ENCODE results near the gene ZSCAN25. TPM values are rescaled to one million over a fixed set of nuclear protein-coding genes. Genes with fewer than 3 reads are reported as not detected.
A peak's percentile ranks its signal among the peaks of the same experiment; 100 is the strongest.

ZSCAN25 gene
- total RNA-seq, 1 experiment from 2014 or later = 5.3 TPM

DNA sequence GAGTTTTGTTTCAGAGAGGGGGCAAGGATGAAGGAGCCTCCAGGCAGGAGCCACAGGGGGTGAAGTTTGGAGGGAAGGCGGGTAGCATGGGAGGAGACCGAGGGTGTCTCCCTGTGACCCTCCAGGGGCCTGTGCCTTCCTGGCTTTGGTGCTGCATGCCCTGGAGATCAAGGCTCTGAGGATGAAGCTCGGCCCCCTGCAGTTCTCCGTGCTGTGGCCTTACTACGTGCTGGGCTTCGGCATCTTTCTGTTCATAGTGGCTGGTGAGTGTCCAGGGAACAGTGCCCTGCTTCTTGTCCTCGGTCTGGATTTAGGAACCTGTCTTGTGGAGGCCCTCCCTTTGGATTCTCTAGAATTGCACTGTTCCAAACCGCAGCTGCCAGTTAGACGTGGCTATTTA lies 9.2 kb upstream of the ZSCAN25 start:
- no peak for DNase-seq (ENCODE audit: low read depth)
- in situ Hi-C loops (cut with HindIII; ENCODE audit: low pct_unique_long_range_greater_than_20kb, low sequenced_read_pairs) = no loop called here

DNA sequence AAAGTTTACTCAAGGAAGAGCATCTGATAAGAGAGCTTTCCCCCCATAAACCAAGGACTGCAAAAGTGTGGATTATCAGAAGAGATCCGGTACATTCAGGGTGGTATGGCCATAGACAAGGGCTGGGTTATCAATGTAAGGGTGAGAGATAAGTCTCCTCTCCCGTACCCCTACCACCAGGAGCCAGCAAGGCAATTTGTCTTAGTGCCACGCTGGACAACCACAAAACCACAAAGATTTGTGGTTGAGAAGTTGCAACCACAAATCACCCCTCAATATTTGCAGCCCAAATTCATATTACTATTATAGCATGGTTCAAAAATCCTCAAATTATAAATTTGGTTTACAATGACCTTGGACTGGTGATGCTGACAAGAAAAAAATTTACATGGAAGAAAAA lies 2.3 kb upstream of the ZSCAN25 start:
- DNase-seq (ENCODE audit: low read depth) = no peak
- in situ Hi-C loops (cut with HindIII; ENCODE audit: low pct_unique_long_range_greater_than_20kb, low sequenced_read_pairs) = no loop called here

GRCh38 chr7:99615989-99616358 lies 772 bp upstream of the ZSCAN25 start:
- in situ Hi-C loops (cut with HindIII; ENCODE audit: low pct_unique_long_range_greater_than_20kb, low sequenced_read_pairs) = no loop called here

GRCh38 chr7:99617192-99617781 lies 541 bp downstream of the ZSCAN25 start:
- in situ Hi-C loops (cut with HindIII; ENCODE audit: low pct_unique_long_range_greater_than_20kb, low sequenced_read_pairs) = no loop called here
- no peak for DNase-seq (ENCODE audit: low read depth)

More at GRCh38 chr7:99615989-99616358, 772 bp upstream of the ZSCAN25 start:
- DNase-seq (ENCODE audit: low read depth) = no peak

- in situ Hi-C loops (cut with HindIII; ENCODE audit: low pct_unique_long_range_greater_than_20kb, low sequenced_read_pairs) = no loop called here
Observed at GRCh38 chr7:99618726-99619125, 2.0 kb downstream of the ZSCAN25 start.

GRCh38 chr7:99619571-99620130 lies 2.9 kb downstream of the ZSCAN25 start:
- no peak for DNase-seq (ENCODE audit: low read depth)
- in situ Hi-C loops (cut with HindIII; ENCODE audit: low pct_unique_long_range_greater_than_20kb, low sequenced_read_pairs) = no loop called here

More at GRCh38 chr7:99618726-99619125, 2.0 kb downstream of the ZSCAN25 start:
- DNase-seq (ENCODE audit: low read depth) = peak; percentile 17

- DNase-seq (ENCODE audit: low read depth) = no peak
- in situ Hi-C loops (cut with HindIII; ENCODE audit: low pct_unique_long_range_greater_than_20kb, low sequenced_read_pairs) = no loop called here
Observed at GRCh38 chr7:99621271-99621670, 4.5 kb downstream of the ZSCAN25 start.

DNA sequence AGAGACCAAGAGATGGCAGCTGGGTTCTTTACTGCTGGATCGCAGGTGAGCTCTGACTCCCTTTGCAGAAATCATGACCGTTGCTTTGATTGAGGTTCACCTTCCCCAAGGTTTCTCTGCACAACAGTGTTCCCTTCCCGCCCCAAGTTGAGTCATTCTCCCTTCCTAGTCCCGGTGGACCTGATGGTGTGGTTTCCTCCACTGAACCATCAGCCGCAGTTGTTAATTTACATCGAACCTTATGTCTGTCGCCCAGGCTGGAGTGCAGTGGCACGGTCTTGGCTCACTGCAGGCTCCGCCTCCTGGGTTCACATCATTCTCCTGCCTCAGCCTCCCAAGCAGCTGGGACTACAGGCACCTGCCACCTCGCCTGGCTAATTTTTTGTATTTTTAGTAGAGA lies 5.8 kb downstream of the ZSCAN25 start:
- in situ Hi-C loops (cut with HindIII; ENCODE audit: low pct_unique_long_range_greater_than_20kb, low sequenced_read_pairs) = no loop called here
- no peak for DNase-seq (ENCODE audit: low read depth)

GRCh38 chr7:99623091-99623693 lies 6.4 kb downstream of the ZSCAN25 start:
- DNase-seq (ENCODE audit: low read depth) = no peak
- in situ Hi-C loops (cut with HindIII; ENCODE audit: low pct_unique_long_range_greater_than_20kb, low sequenced_read_pairs) = no loop called here

GRCh38 chr7:99623702-99624447 lies 7.1 kb downstream of the ZSCAN25 start:
- in situ Hi-C loops (cut with HindIII; ENCODE audit: low pct_unique_long_range_greater_than_20kb, low sequenced_read_pairs) = no loop called here
- DNase-seq (ENCODE audit: low read depth) = no peak

- in situ Hi-C loops (cut with HindIII; ENCODE audit: low pct_unique_long_range_greater_than_20kb, low sequenced_read_pairs) = no loop called here
Observed at GRCh38 chr7:99624484-99624883, 7.7 kb downstream of the ZSCAN25 start.

DNA sequence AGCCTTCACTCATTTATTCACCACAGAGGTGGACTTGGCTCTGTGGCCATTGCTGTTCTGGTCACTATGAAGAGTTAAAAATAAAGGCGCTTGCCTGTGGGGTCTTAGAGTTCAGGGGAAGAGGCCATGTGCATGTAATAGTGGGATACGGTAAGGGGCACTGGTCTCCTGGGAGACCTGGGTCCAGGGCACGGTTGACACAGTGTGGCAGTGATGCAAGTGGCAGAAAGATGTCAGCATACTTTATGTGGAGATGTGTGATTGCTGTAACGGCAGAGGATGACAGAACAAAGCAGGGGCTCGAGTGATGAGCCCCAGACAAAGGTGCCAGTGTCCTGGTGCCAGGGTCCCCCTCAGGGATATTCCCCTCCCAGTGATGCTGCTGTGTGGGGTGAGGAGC lies 8.6 kb downstream of the ZSCAN25 start:
- in situ Hi-C loops (cut with HindIII; ENCODE audit: low pct_unique_long_range_greater_than_20kb, low sequenced_read_pairs) = no loop called here
- no peak for DNase-seq (ENCODE audit: low read depth)

More at GRCh38 chr7:99624484-99624883, 7.7 kb downstream of the ZSCAN25 start:
- no peak for DNase-seq (ENCODE audit: low read depth)

- no peak for DNase-seq (ENCODE audit: low read depth)
- in situ Hi-C loops (cut with HindIII; ENCODE audit: low pct_unique_long_range_greater_than_20kb, low sequenced_read_pairs) = no loop called here
Observed at GRCh38 chr7:99625961-99626360, 9.2 kb downstream of the ZSCAN25 start.

DNA sequence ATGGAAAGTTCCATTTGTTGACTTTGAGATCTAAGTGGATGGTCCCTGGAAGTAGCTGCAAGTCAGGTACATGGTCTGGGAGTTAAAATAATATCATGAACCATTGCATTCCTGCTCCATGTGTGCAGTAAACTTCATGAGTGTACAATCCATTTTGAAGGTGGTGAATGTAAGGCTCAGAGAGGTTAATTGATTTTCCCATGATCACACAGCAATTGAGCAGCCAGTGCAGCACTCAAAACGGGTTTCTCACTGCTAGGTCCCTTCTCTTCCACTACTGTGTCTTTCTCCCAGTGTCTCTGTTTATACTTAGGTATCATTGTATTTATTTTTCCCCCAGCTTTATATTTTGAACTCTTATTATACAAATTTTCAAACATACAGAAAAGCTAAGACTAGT lies 9.9 kb downstream of the ZSCAN25 start:
- no peak for DNase-seq (ENCODE audit: low read depth)
- in situ Hi-C loops (cut with HindIII; ENCODE audit: low pct_unique_long_range_greater_than_20kb, low sequenced_read_pairs) = no loop called here

GRCh38 chr7:99627513-99627912 lies 10.8 kb downstream of the ZSCAN25 start:
- in situ Hi-C loops (cut with HindIII; ENCODE audit: low pct_unique_long_range_greater_than_20kb, low sequenced_read_pairs) = no loop called here

GRCh38 chr7:99628471-99629465 lies 12.0 kb downstream of the ZSCAN25 start:
- in situ Hi-C loops (cut with HindIII; ENCODE audit: low pct_unique_long_range_greater_than_20kb, low sequenced_read_pairs) = no loop called here

More at GRCh38 chr7:99627513-99627912, 10.8 kb downstream of the ZSCAN25 start:
- DNase-seq (ENCODE audit: low read depth) = no peak

DNA sequence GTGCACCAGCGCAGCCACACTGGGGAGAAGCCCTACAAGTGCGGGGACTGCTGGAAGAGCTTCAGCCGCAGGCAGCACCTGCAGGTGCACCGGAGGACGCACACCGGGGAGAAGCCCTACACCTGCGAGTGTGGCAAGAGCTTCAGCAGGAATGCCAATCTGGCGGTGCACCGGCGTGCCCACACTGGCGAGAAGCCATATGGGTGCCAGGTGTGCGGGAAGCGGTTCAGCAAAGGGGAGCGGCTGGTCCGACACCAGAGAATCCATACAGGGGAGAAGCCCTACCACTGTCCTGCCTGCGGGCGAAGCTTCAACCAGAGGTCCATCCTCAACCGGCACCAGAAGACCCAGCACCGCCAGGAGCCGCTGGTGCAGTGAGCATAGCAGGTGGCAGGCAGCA lies 12.9 kb downstream of the ZSCAN25 start:
- in situ Hi-C loops (cut with HindIII; ENCODE audit: low pct_unique_long_range_greater_than_20kb, low sequenced_read_pairs) = no loop called here
- no peak for DNase-seq (ENCODE audit: low read depth)

More at GRCh38 chr7:99628471-99629465, 12.0 kb downstream of the ZSCAN25 start:
- no peak for DNase-seq (ENCODE audit: low read depth)
